Measurements from ENCODE around the gene CDKN1C.

Gene CDKN1C

GRCh38 chr11:2932850-2933251, 47.3 kb upstream of the CDKN1C start:
- Histone ChIP-seq H3K27ac (peak overlapping the region; percentile 41), H3K4me2 (ENCODE audit: low read length) (no peak overlapping the region), H3K4me3 (ENCODE audit: low read depth, low read length) (no peak overlapping the region), H3K79me2 (no peaks in the 10 kb centered on the region), H2AFZ (peak overlapping the region; percentile 48), H3K36me3 (ENCODE audit: control insufficient read depth, insufficient read depth, low read length) (no peaks in the 10 kb centered on the region), H3K27me3 (ENCODE audit: control insufficient read depth, insufficient read depth, low read length) (no peaks in the 10 kb centered on the region), H3K9ac (no peak overlapping the region), H3K4me1 (peaks cover 4% of the 10 kb centered on the region), H3K9me3 (ENCODE audit: control insufficient read depth, low read length) (no peaks in the 10 kb centered on the region)
- no peak for TF ChIP-seq CTCF (IDR thresholded peaks at IDR 0.05)

GRCh38 chr11:2931771-2932738, 46.5 kb upstream of the CDKN1C start:
- no peaks in the 10 kb centered on the region for H3K79me2 ChIP-seq
- no peaks in the 10 kb centered on the region for H3K36me3 ChIP-seq (ENCODE audit: control insufficient read depth, insufficient read depth, low read length)
- H3K4me1 ChIP-seq: peaks cover 4% of the 10 kb centered on the region
- H3K27me3 ChIP-seq (ENCODE audit: control insufficient read depth, insufficient read depth, low read length): no peaks in the 10 kb centered on the region
- H3K9me3 ChIP-seq (ENCODE audit: control insufficient read depth, low read length): no peaks in the 10 kb centered on the region
- H3K9ac ChIP-seq: no peak overlapping the region
- no peak overlapping the region for H3K27ac ChIP-seq
- H2AFZ ChIP-seq: no peak overlapping the region
- H3K4me3 ChIP-seq (ENCODE audit: low read depth, low read length): no peak overlapping the region
- TF ChIP-seq CTCF (IDR thresholded peaks at IDR 0.05): no peak
- H3K4me2 ChIP-seq (ENCODE audit: low read length): no peak overlapping the region

- no peak overlapping the region for H3K4me2 ChIP-seq (ENCODE audit: low read length)
- H3K36me3 ChIP-seq (ENCODE audit: control insufficient read depth, insufficient read depth, low read length): no peaks in the 10 kb centered on the region
- H3K4me1 ChIP-seq: peaks cover 4% of the 10 kb centered on the region
- no peak overlapping the region for H3K9ac ChIP-seq
- H3K79me2 ChIP-seq: no peaks in the 10 kb centered on the region
- H3K4me3 ChIP-seq (ENCODE audit: low read depth, low read length): no peak overlapping the region
- no peak for TF ChIP-seq CTCF (IDR thresholded peaks at IDR 0.05)
- H3K27me3 ChIP-seq (ENCODE audit: control insufficient read depth, insufficient read depth, low read length): no peaks in the 10 kb centered on the region
- no peak overlapping the region for H3K27ac ChIP-seq
- H2AFZ ChIP-seq: no peak overlapping the region
- no peaks in the 10 kb centered on the region for H3K9me3 ChIP-seq (ENCODE audit: control insufficient read depth, low read length)
Measured at GRCh38 chr11:2931420-2931746, 45.8 kb upstream of the CDKN1C start.

- Histone ChIP-seq H3K4me2 (ENCODE audit: low read length) (peak overlapping the region; percentile 66), H3K27me3 (ENCODE audit: control insufficient read depth, insufficient read depth, low read length) (no peaks in the 10 kb centered on the region), H3K9ac (no peak overlapping the region), H3K4me3 (ENCODE audit: low read depth, low read length) (peak overlapping the region; percentile 34), H3K9me3 (ENCODE audit: control insufficient read depth, low read length) (no peaks in the 10 kb centered on the region), H3K27ac (no peak overlapping the region), H2AFZ (peak overlapping the region; percentile 56), H3K4me1 (peaks cover 4% of the 10 kb centered on the region), H3K36me3 (ENCODE audit: control insufficient read depth, insufficient read depth, low read length) (no peaks in the 10 kb centered on the region), H3K79me2 (no peaks in the 10 kb centered on the region)
- TF ChIP-seq CTCF (IDR thresholded peaks at IDR 0.05): peak; percentile 63
Measured at GRCh38 chr11:2930704-2931419, 45.3 kb upstream of the CDKN1C start.
